ENCODE data around the gene SDF2L1.
"Not testable (repeated sequence)": the region's sequence is repeated elsewhere in the genome, so short reads cannot be mapped to it uniquely, and the experiment has no call there.

Gene SDF2L1

GRCh38 chr22:21672107-21672629 is 30.1 kb downstream of the SDF2L1 start:
- Histone ChIP-seq H3K79me2 (ENCODE audit: control insufficient read depth, insufficient read depth, low read length) (no peaks in the 10 kb centered on the region), H3K27ac (ENCODE audit: low read depth, low read length) (no peak overlapping the region), H3K18ac (ENCODE audit: low read length) (no peak overlapping the region), H2BK5ac (ENCODE audit: low read length) (no peak overlapping the region), H3K4me3 (ENCODE audit: low read length) (no peak overlapping the region), H3K9ac (ENCODE audit: low read length) (no peak overlapping the region), H3K4me1 (ENCODE audit: control insufficient read depth, low read depth, low read length) (no peaks in the 10 kb centered on the region), H3K79me1 (ENCODE audit: low read length) (peaks cover 2% of the 10 kb centered on the region), H3K4me2 (ENCODE audit: low read length) (no peak overlapping the region), H4K8ac (ENCODE audit: low read depth, low read length) (no peak overlapping the region), H3K4ac (ENCODE audit: low read depth, low read length) (no peak overlapping the region), H4K5ac (ENCODE audit: low read length) (no peak overlapping the region), H3K36me3 (ENCODE audit: control insufficient read depth, insufficient read depth, low read length) (peaks cover 3% of the 10 kb centered on the region), H2AK5ac (ENCODE audit: low read length) (no peak overlapping the region), H3K56ac (ENCODE audit: low read length) (no peak overlapping the region), H3K27me3 (ENCODE audit: insufficient read depth, low read length, poor library complexity) (no peaks in the 10 kb centered on the region), H3K23ac (ENCODE audit: low read length) (no peak overlapping the region), H2BK15ac (replicated peaks; ENCODE audit: low read depth) (no peak overlapping the region), H2BK120ac (ENCODE audit: low read depth, low read length) (no peak overlapping the region)
- WGBS (ENCODE audit: extremely low coverage, insufficient coverage, low lambda C conversion rate): no CpG with 5 or more reads among the region's 6 CpGs
- DNase-seq: peak; percentile 4

- no peak overlapping the region for H3K4me2 ChIP-seq (ENCODE audit: low read length)
- no peak overlapping the region for H3K23ac ChIP-seq (ENCODE audit: low read length)
- H2AK5ac ChIP-seq (ENCODE audit: low read length): no peak overlapping the region
- no peak overlapping the region for H3K9ac ChIP-seq (ENCODE audit: low read length)
- H2BK120ac ChIP-seq (ENCODE audit: low read depth, low read length): no peak overlapping the region
- WGBS (ENCODE audit: extremely low coverage, insufficient coverage, low lambda C conversion rate): no CpG with 5 or more reads among the region's 12 CpGs
- no peak overlapping the region for H3K18ac ChIP-seq (ENCODE audit: low read length)
- H3K79me2 ChIP-seq (ENCODE audit: control insufficient read depth, insufficient read depth, low read length): no peaks in the 10 kb centered on the region
- H2BK5ac ChIP-seq (ENCODE audit: low read length): no peak overlapping the region
- H2BK15ac ChIP-seq (replicated peaks; ENCODE audit: low read depth): no peak overlapping the region
- H3K56ac ChIP-seq (ENCODE audit: low read length): no peak overlapping the region
- DNase-seq: no peak
- no peaks in the 10 kb centered on the region for H3K4me1 ChIP-seq (ENCODE audit: control insufficient read depth, low read depth, low read length)
- peaks cover 2% of the 10 kb centered on the region for H3K79me1 ChIP-seq (ENCODE audit: low read length)
- H3K4me3 ChIP-seq (ENCODE audit: low read length): no peak overlapping the region
- no peak overlapping the region for H3K27ac ChIP-seq (ENCODE audit: low read depth, low read length)
- no peak overlapping the region for H4K5ac ChIP-seq (ENCODE audit: low read length)
- H4K8ac ChIP-seq (ENCODE audit: low read depth, low read length): no peak overlapping the region
- no peak overlapping the region for H3K4ac ChIP-seq (ENCODE audit: low read depth, low read length)
- peaks cover 3% of the 10 kb centered on the region for H3K36me3 ChIP-seq (ENCODE audit: control insufficient read depth, insufficient read depth, low read length)
- H3K27me3 ChIP-seq (ENCODE audit: insufficient read depth, low read length, poor library complexity): no peaks in the 10 kb centered on the region
Observed at GRCh38 chr22:21673534-21674321, 31.6 kb downstream of the SDF2L1 start.

GRCh38 chr22:21674638-21675245 is 32.6 kb downstream of the SDF2L1 start:
- H2BK120ac ChIP-seq (ENCODE audit: low read depth, low read length): no peak overlapping the region
- no peak overlapping the region for H4K8ac ChIP-seq (ENCODE audit: low read depth, low read length)
- H3K27ac ChIP-seq (ENCODE audit: low read depth, low read length): no peak overlapping the region
- no peak overlapping the region for H2AK5ac ChIP-seq (ENCODE audit: low read length)
- H3K36me3 ChIP-seq (ENCODE audit: control insufficient read depth, insufficient read depth, low read length): peaks cover 3% of the 10 kb centered on the region
- WGBS (ENCODE audit: extremely low coverage, insufficient coverage, low lambda C conversion rate): no CpG with 5 or more reads among the region's 12 CpGs
- DNase-seq: no peak
- no peak overlapping the region for H2BK15ac ChIP-seq (replicated peaks; ENCODE audit: low read depth)
- no peaks in the 10 kb centered on the region for H3K4me1 ChIP-seq (ENCODE audit: control insufficient read depth, low read depth, low read length)
- H4K5ac ChIP-seq (ENCODE audit: low read length): no peak overlapping the region
- no peak overlapping the region for H3K4ac ChIP-seq (ENCODE audit: low read depth, low read length)
- H3K27me3 ChIP-seq (ENCODE audit: insufficient read depth, low read length, poor library complexity): no peaks in the 10 kb centered on the region
- H3K18ac ChIP-seq (ENCODE audit: low read length): no peak overlapping the region
- H3K79me1 ChIP-seq (ENCODE audit: low read length): peaks cover 2% of the 10 kb centered on the region
- H3K9ac ChIP-seq (ENCODE audit: low read length): no peak overlapping the region
- no peak overlapping the region for H3K23ac ChIP-seq (ENCODE audit: low read length)
- H3K79me2 ChIP-seq (ENCODE audit: control insufficient read depth, insufficient read depth, low read length): no peaks in the 10 kb centered on the region
- no peak overlapping the region for H3K4me2 ChIP-seq (ENCODE audit: low read length)
- H3K4me3 ChIP-seq (ENCODE audit: low read length): no peak overlapping the region
- H3K56ac ChIP-seq (ENCODE audit: low read length): no peak overlapping the region
- H2BK5ac ChIP-seq (ENCODE audit: low read length): no peak overlapping the region

- Histone ChIP-seq H3K79me2 (ENCODE audit: control insufficient read depth, insufficient read depth, low read length) (no peaks in the 10 kb centered on the region), H3K79me1 (ENCODE audit: low read length) (no peaks in the 10 kb centered on the region), H2BK5ac (ENCODE audit: low read length) (no peak overlapping the region), H2BK120ac (ENCODE audit: low read depth, low read length) (no peak overlapping the region), H3K56ac (ENCODE audit: low read length) (no peak overlapping the region), H3K23ac (ENCODE audit: low read length) (no peak overlapping the region), H3K4ac (ENCODE audit: low read depth, low read length) (no peak overlapping the region), H3K27ac (ENCODE audit: low read depth, low read length) (no peak overlapping the region), H3K4me2 (ENCODE audit: low read length) (no peak overlapping the region), H3K27me3 (ENCODE audit: insufficient read depth, low read length, poor library complexity) (no peaks in the 10 kb centered on the region), H3K4me1 (ENCODE audit: control insufficient read depth, low read depth, low read length) (no peaks in the 10 kb centered on the region), H2AK5ac (ENCODE audit: low read length) (no peak overlapping the region), H3K4me3 (ENCODE audit: low read length) (no peak overlapping the region), H3K9ac (ENCODE audit: low read length) (no peak overlapping the region), H3K18ac (ENCODE audit: low read length) (no peak overlapping the region), H2BK15ac (replicated peaks; ENCODE audit: low read depth) (no peak overlapping the region), H4K5ac (ENCODE audit: low read length) (no peak overlapping the region), H4K8ac (ENCODE audit: low read depth, low read length) (no peak overlapping the region), H3K36me3 (ENCODE audit: control insufficient read depth, insufficient read depth, low read length) (peaks cover 3% of the 10 kb centered on the region)
- WGBS (ENCODE audit: extremely low coverage, insufficient coverage, low lambda C conversion rate): no CpG with 5 or more reads among the region's 15 CpGs
- no peak for DNase-seq
Observed at GRCh38 chr22:21677606-21678443, 35.7 kb downstream of the SDF2L1 start.

GRCh38 chr22:21678842-21679241 is 36.7 kb downstream of the SDF2L1 start:
- DNase-seq; H3K23ac ChIP-seq (ENCODE audit: low read length); H2AK5ac ChIP-seq (ENCODE audit: low read length); H3K4ac ChIP-seq (ENCODE audit: low read depth, low read length); H4K5ac ChIP-seq (ENCODE audit: low read length); H2BK120ac ChIP-seq (ENCODE audit: low read depth, low read length); H2BK15ac ChIP-seq (replicated peaks; ENCODE audit: low read depth); H3K56ac ChIP-seq (ENCODE audit: low read length); H3K18ac ChIP-seq (ENCODE audit: low read length); H4K8ac ChIP-seq (ENCODE audit: low read depth, low read length); H3K4me1 ChIP-seq (ENCODE audit: control insufficient read depth, low read depth, low read length); H3K27me3 ChIP-seq (ENCODE audit: insufficient read depth, low read length, poor library complexity); H3K36me3 ChIP-seq (ENCODE audit: control insufficient read depth, insufficient read depth, low read length); H3K79me1 ChIP-seq (ENCODE audit: low read length); H3K4me3 ChIP-seq (ENCODE audit: low read length); H3K27ac ChIP-seq (ENCODE audit: low read depth, low read length); H3K4me2 ChIP-seq (ENCODE audit: low read length); H3K9ac ChIP-seq (ENCODE audit: low read length); H2BK5ac ChIP-seq (ENCODE audit: low read length); H3K79me2 ChIP-seq (ENCODE audit: control insufficient read depth, insufficient read depth, low read length): not testable (repeated sequence)
- WGBS (ENCODE audit: extremely low coverage, insufficient coverage, low lambda C conversion rate): no CpG with 5 or more reads among the region's 12 CpGs

Data from mesendoderm (in vitro differentiated cells).